ENCODE results near the gene OR52A1. TPM values are rescaled to one million over a fixed set of nuclear protein-coding genes. Genes with fewer than 3 reads are reported as not detected.

The OR52A1 gene
- total RNA-seq, 1 donor from 2014 or later: not detected

- intact Hi-C loops (cut with micrococcal nuclease): no loop called here
- no peaks in the 10 kb centered on the region for H3K4me1 Mint-ChIP-seq
- H3K27me3 Mint-ChIP-seq: peaks cover 2% of the 10 kb centered on the region
Observed at GRCh38 chr11:5117588-5117987, 37.0 kb downstream of the OR52A1 start.

GRCh38 chr11:5115339-5115738 is 39.2 kb downstream of the OR52A1 start:
- Mint-ChIP-seq H3K4me3 (no peak overlapping the region), H3K9me3 (no peaks in the 10 kb centered on the region)
- intact Hi-C loops (cut with micrococcal nuclease): no loop called here

More at GRCh38 chr11:5117588-5117987, 37.0 kb downstream of the OR52A1 start:
- DNase-seq: no peak
- Mint-ChIP-seq H3K9me3 (no peaks in the 10 kb centered on the region), H3K4me3 (no peak overlapping the region), H3K27ac (no peak overlapping the region), H3K36me3 (ENCODE audit: low read depth) (no peaks in the 10 kb centered on the region)

GRCh38 chr11:5107285-5107684 is 47.3 kb downstream of the OR52A1 start:
- H3K4me3 Mint-ChIP-seq: no peak overlapping the region

More at GRCh38 chr11:5115339-5115738, 39.2 kb downstream of the OR52A1 start:
- Mint-ChIP-seq H3K4me1 (no peaks in the 10 kb centered on the region), H3K36me3 (ENCODE audit: low read depth) (no peaks in the 10 kb centered on the region), H3K27me3 (peaks cover 2% of the 10 kb centered on the region), H3K27ac (no peak overlapping the region)
- no peak for DNase-seq

GRCh38 chr11:5103066-5103465 is 51.5 kb downstream of the OR52A1 start:
- no peaks in the 10 kb centered on the region for H3K9me3 Mint-ChIP-seq
- no peaks in the 10 kb centered on the region for H3K4me1 Mint-ChIP-seq
- DNase-seq: no peak
- no peak overlapping the region for H3K4me3 Mint-ChIP-seq
- intact Hi-C loops (cut with micrococcal nuclease): no loop called here
- no peaks in the 10 kb centered on the region for H3K36me3 Mint-ChIP-seq (ENCODE audit: low read depth)
- no peak overlapping the region for H3K27ac Mint-ChIP-seq
- no peaks in the 10 kb centered on the region for H3K27me3 Mint-ChIP-seq

More at GRCh38 chr11:5107285-5107684, 47.3 kb downstream of the OR52A1 start:
- H3K27me3 Mint-ChIP-seq: no peaks in the 10 kb centered on the region
- no peaks in the 10 kb centered on the region for H3K9me3 Mint-ChIP-seq
- no peaks in the 10 kb centered on the region for H3K36me3 Mint-ChIP-seq (ENCODE audit: low read depth)
- intact Hi-C loops (cut with micrococcal nuclease): no loop called here
- no peak for DNase-seq
- H3K27ac Mint-ChIP-seq: no peak overlapping the region
- no peaks in the 10 kb centered on the region for H3K4me1 Mint-ChIP-seq

GRCh38 chr11:5102246-5102645 is 52.3 kb downstream of the OR52A1 start:
- Mint-ChIP-seq H3K27me3 (no peaks in the 10 kb centered on the region), H3K36me3 (ENCODE audit: low read depth) (no peaks in the 10 kb centered on the region), H3K27ac (no peak overlapping the region), H3K4me1 (no peaks in the 10 kb centered on the region), H3K4me3 (no peak overlapping the region), H3K9me3 (no peaks in the 10 kb centered on the region)
- intact Hi-C loops (cut with micrococcal nuclease): no loop called here
- DNase-seq: no peak

GRCh38 chr11:5096011-5096410 is 58.5 kb downstream of the OR52A1 start:
- intact Hi-C loops (cut with micrococcal nuclease): no loop called here
- H3K4me3 Mint-ChIP-seq: no peak overlapping the region
- H3K36me3 Mint-ChIP-seq (ENCODE audit: low read depth): no peaks in the 10 kb centered on the region
- H3K27me3 Mint-ChIP-seq: no peaks in the 10 kb centered on the region
- no peak overlapping the region for H3K27ac Mint-ChIP-seq
- no peak for DNase-seq
- H3K9me3 Mint-ChIP-seq: no peaks in the 10 kb centered on the region
- H3K4me1 Mint-ChIP-seq: no peaks in the 10 kb centered on the region

Other genes with a start within 250 kb of the OR52A1 start
- gene OR51G2, start 235.4 kb downstream of the OR52A1 start, total RNA-seq: not detected in 2 replicates
- gene OR51G1, start 230.4 kb downstream of the OR52A1 start, total RNA-seq: not detected in 2 replicates
- not detected in 2 replicates for gene OR51A4, start 207.2 kb downstream of the OR52A1 start, total RNA-seq
- not detected in 2 replicates for gene OR51A2, start 199.0 kb downstream of the OR52A1 start, total RNA-seq
- gene OR51L1, start 159.9 kb downstream of the OR52A1 start, total RNA-seq: not detected in 2 replicates
- not detected in 2 replicates for gene OR52J3, start 108.2 kb downstream of the OR52A1 start, total RNA-seq
- gene OR52E2, start 95.1 kb downstream of the OR52A1 start, total RNA-seq: not detected in 2 replicates
- gene OR52E1, start 85.2 kb downstream of the OR52A1 start, total RNA-seq: not detected in 2 replicates
- not detected in 2 replicates for gene OR52A5, start 16.4 kb downstream of the OR52A1 start, total RNA-seq
- gene OR51V1, start 45.9 kb upstream of the OR52A1 start, total RNA-seq: not detected in 2 replicates
- not detected in 2 replicates for gene HBB, start 72.3 kb upstream of the OR52A1 start, total RNA-seq
- gene HBD, start 79.7 kb upstream of the OR52A1 start, total RNA-seq: not detected in 2 replicates
- gene HBG1, start 95.1 kb upstream of the OR52A1 start, total RNA-seq: not detected in 2 replicates
- not detected in 2 replicates for gene HBG2, start 100.0 kb upstream of the OR52A1 start, total RNA-seq
- not detected in 2 replicates for gene HBE1, start 115.2 kb upstream of the OR52A1 start, total RNA-seq
- gene OR51B4, start 147.2 kb upstream of the OR52A1 start, total RNA-seq: not detected in 2 replicates
- gene OR51B2, start 169.5 kb upstream of the OR52A1 start, total RNA-seq: not detected in 2 replicates
- not detected in 2 replicates for gene OR51B5, start 188.8 kb upstream of the OR52A1 start, total RNA-seq
- gene OR51B6, start 196.8 kb upstream of the OR52A1 start, total RNA-seq: not detected in 2 replicates
- gene OR51M1, start 229.1 kb upstream of the OR52A1 start, total RNA-seq: not detected in 2 replicates